Measurements from ENCODE around the gene RXFP4.
"Not testable (repeated sequence)": the region's sequence is repeated elsewhere in the genome, so short reads cannot be mapped to it uniquely, and the experiment has no call there.

RXFP4 gene

DNA sequence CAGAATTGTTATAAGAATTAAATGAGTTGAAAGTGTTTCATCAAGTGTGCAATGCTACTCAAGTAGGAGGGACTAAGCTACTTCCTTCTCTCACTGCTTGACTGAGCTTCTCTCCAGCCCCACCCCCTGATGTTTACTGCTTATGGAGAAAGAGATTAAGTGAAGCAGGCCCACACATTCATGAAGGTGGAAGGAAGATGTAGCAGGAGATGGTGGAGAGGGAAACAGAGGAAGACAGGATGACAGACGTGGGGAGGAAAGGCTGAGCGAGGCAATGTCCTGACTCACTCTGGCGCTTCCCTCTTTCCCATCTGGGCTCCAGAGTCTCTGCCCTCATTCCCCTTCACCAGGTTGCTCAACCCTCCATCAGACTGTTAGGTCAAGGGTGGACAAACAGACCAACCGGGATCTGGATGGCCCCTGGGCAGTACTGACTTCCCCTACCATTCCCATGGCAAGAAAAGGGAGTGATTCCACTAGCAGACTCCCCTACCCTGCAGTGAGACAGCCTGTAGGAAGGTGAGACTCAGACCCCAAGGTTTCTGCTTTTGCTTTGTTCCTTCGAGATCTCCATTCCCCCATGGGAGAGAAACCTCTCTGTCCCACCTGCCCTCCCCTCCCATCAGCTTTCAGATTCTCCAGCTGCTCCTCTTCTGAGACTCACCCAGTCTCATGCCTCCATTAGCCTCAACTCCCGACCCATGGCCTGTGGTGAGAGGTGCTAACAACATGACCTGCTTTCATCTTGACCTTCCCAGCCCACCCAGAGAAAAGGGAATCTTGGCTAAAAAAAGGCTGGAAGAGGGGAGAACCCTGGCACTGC lies 40.0 kb downstream of the RXFP4 start:
- peaks cover 40% of the 10 kb centered on the region for H3K4me1 ChIP-seq (ENCODE audit: insufficient read depth, low read length)
- H3K27ac ChIP-seq (ENCODE audit: low read depth, low read length), result no peak overlapping the region
- no peak overlapping the region for H3K4me3 ChIP-seq (ENCODE audit: low read length)
- no peak overlapping the region for H3K9ac ChIP-seq (ENCODE audit: low read depth, low read length)
- H3K27me3 ChIP-seq (ENCODE audit: insufficient read depth, low read length), result no peaks in the 10 kb centered on the region
- no peaks in the 10 kb centered on the region for H3K9me3 ChIP-seq (ENCODE audit: insufficient read depth, low read depth, low read length)
- no peaks in the 10 kb centered on the region for H3K36me3 ChIP-seq (ENCODE audit: insufficient read depth, low read length)
- WGBS, result 73% methylated on average over 6 of the region's 6 CpGs

DNA sequence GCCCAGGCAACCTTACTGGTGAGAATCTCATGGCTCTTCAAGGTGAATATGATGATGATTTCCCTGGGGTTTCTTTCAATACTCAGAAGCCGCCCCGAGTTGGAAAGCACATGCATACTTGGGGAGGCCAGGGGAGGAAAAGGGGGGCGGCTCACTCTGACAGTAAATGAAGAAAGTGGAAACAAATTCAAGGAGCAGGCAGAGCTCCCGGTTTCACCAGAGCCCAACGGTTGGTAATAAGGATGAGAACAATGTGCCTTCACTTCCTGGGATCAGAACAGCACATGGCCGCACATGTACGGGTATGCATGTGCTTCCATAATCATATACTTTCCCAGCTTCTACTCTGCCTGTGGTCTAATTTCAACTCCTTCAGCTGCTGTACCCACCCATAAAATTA lies 40.7 kb downstream of the RXFP4 start:
- no peak overlapping the region for H3K27ac ChIP-seq (ENCODE audit: low read depth, low read length)
- H3K9me3 ChIP-seq (ENCODE audit: insufficient read depth, low read depth, low read length), result no peaks in the 10 kb centered on the region
- no peak overlapping the region for H3K9ac ChIP-seq (ENCODE audit: low read depth, low read length)
- WGBS, result 87% methylated on average over 7 of the region's 7 CpGs
- no peaks in the 10 kb centered on the region for H3K27me3 ChIP-seq (ENCODE audit: insufficient read depth, low read length)
- no peak overlapping the region for H3K4me3 ChIP-seq (ENCODE audit: low read length)
- no peaks in the 10 kb centered on the region for H3K36me3 ChIP-seq (ENCODE audit: insufficient read depth, low read length)
- H3K4me1 ChIP-seq (ENCODE audit: insufficient read depth, low read length), result peaks cover 34% of the 10 kb centered on the region

DNA sequence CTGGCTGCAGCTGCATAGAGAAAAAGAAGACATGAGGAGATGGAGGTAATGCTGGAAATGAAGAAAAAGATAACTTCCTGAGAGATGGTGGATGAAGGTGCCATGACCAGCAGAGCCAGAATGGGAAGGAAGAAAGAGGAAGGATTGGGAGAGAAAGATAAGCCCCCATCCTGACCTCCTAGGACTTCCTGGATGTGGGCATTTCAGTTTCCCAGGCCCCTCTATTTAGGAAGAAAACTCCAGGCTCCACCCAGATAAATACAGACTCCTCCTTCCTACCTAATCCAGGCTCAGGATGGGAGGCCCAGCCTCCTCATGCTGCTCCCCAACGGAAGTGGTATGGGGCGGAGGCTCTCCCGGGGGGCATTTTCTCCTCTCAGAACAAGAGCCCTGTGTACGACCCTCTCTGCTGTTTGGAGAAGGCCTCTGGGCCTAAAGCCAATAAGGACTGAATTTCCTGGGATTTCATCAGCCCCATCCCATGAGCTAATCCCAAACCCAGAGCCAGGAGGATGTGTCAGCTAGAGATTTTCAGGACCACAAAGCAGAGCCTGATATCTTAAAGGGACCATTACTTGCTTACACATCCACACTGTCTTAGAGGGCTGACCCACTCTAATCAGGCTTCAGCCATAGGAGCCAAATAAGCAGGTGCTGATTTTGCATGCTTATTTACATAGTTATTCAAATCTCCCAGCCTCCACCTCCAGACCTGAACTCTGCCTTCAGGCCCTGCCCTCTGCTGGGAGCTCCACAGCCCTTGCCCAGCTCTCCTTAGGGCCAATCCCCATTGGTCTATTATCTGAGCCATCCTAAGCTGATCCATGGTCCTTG lies 42.0 kb downstream of the RXFP4 start:
- peak overlapping the region; percentile 15; the same call in 1 of the 2 replicates for H3K4me3 ChIP-seq (ENCODE audit: low read length)
- H3K36me3 ChIP-seq (ENCODE audit: insufficient read depth, low read length), result no peaks in the 10 kb centered on the region
- no peaks in the 10 kb centered on the region for H3K27me3 ChIP-seq (ENCODE audit: insufficient read depth, low read length)
- no peak overlapping the region for H3K27ac ChIP-seq (ENCODE audit: low read depth, low read length)
- no peak overlapping the region for H3K9ac ChIP-seq (ENCODE audit: low read depth, low read length)
- H3K9me3 ChIP-seq (ENCODE audit: insufficient read depth, low read depth, low read length), result no peaks in the 10 kb centered on the region
- H3K4me1 ChIP-seq (ENCODE audit: insufficient read depth, low read length), result peaks cover 34% of the 10 kb centered on the region
- 66% methylated on average over 4 of the region's 4 CpGs for WGBS

DNA sequence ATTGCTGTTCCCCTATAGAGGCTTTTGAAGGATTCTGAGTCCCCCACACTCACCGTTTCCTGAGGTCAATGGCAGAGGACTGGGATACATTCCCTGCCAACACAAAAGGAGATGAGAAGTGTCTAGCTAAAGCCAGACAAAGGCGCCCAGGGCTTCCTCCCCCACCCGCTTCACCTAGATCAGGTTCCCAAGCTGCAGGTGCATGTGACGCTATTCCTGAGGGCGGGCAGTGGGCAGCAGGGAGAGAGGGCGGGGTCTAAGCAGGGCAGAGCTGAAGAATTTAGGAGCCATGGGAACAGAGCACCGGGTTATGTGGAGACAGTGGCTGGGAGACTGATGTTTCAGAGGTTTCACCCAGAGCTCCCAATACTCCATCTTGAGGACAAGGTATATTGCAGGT lies 42.9 kb downstream of the RXFP4 start:
- 55% methylated on average over 7 of the region's 7 CpGs for WGBS
- no peaks in the 10 kb centered on the region for H3K36me3 ChIP-seq (ENCODE audit: insufficient read depth, low read length)
- peak overlapping the region; percentile 24; the same call in 1 of the 2 replicates for H3K27ac ChIP-seq (ENCODE audit: low read depth, low read length)
- H3K9ac ChIP-seq (ENCODE audit: low read depth, low read length), result peak overlapping the region; percentile 19; the same call in 1 of the 2 replicates
- H3K9me3 ChIP-seq (ENCODE audit: insufficient read depth, low read depth, low read length), result no peaks in the 10 kb centered on the region
- H3K4me1 ChIP-seq (ENCODE audit: insufficient read depth, low read length), result peaks cover 28% of the 10 kb centered on the region
- no peaks in the 10 kb centered on the region for H3K27me3 ChIP-seq (ENCODE audit: insufficient read depth, low read length)
- peak overlapping the region; percentile 15; the same call in 1 of the 2 replicates for H3K4me3 ChIP-seq (ENCODE audit: low read length)

DNA sequence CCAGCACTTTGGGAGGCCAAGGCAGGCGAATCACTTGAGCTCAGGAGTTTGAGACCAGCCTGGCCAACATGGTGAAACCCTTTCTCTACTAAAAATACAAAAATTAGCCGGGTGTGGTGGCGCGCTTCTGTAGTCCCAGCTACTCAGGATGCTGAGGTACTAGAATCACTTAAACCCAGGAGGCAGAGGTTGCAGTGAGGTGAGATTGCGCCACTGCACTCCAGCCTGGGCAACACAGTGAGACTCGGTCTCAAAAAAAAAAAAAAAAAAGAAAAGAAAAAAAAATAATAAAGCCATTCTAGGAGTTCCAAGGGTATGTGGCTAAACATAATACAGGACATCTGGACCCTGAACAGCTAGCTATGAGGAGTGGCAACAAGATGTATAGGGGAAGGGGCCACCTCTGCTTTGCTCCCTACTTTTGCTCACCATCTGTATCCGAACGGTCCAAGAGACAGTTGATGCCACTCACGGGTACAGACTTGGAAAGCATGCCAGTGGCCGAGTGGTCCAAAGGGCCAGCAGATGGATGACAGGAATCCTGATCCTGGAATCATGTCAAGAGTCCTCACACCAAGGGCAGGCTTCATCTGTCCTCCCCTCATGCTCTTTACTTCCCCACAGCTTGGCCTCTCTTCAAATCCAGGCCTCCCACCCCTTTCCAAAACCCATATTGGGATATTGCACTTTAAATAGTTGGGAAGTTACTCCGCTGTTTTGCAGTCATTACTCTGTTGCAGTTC lies 43.6 kb downstream of the RXFP4 start:
- 94% methylated on average over 11 of the region's 11 CpGs for WGBS
- H3K27ac ChIP-seq (ENCODE audit: low read depth, low read length); H3K27me3 ChIP-seq (ENCODE audit: insufficient read depth, low read length); H3K4me3 ChIP-seq (ENCODE audit: low read length); H3K9me3 ChIP-seq (ENCODE audit: insufficient read depth, low read depth, low read length); H3K9ac ChIP-seq (ENCODE audit: low read depth, low read length); H3K36me3 ChIP-seq (ENCODE audit: insufficient read depth, low read length): not testable (repeated sequence)
- peaks cover 21% of the 10 kb centered on the region for H3K4me1 ChIP-seq (ENCODE audit: insufficient read depth, low read length)

DNA sequence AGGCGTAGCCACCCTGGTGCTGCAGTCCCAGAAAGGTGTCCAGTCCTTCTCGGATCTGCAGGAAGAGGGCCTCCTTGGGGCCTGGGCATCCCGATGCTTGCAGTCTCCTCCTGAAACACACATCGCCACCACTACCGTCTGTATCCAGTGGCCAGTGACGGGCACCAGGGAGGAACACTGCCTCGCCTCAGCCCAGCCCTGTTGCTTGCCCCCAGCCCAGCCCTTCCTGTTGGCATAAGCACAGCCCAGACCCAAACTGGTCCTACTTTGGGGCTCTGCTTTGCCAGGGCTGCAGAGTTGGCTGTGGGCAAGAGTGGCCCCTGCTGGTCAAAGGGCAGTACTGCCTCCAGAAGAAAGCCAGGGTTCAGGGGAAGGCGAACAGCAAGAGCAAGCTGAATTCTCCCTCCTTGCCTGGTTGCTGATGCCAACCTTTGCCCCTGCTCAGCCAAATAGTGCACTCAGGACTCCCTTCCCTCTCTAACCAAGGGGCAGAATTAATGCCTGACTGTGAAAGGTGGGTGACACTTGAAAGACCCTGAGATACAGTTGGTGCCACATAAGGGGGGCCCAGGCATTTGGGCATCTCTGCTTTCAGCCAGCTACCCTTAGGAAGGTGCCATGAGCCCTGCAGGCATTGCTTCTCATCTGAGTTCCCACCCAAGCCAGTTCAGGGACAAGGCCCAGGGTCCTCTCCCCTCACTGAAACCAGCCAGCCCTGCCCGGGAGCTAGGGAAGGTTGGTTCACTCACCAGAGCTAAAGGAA lies 48.0 kb downstream of the RXFP4 start:
- H3K9ac ChIP-seq (ENCODE audit: low read depth, low read length), result no peak overlapping the region
- no peaks in the 10 kb centered on the region for H3K9me3 ChIP-seq (ENCODE audit: insufficient read depth, low read depth, low read length)
- 57% methylated on average over 9 of the region's 9 CpGs for WGBS
- 0 out of 2 replicates have a peak, but pooled peaks cover 3% of the 10 kb centered on the region for H3K4me1 ChIP-seq (ENCODE audit: insufficient read depth, low read length)
- no peaks in the 10 kb centered on the region for H3K36me3 ChIP-seq (ENCODE audit: insufficient read depth, low read length)
- no peak overlapping the region for H3K27ac ChIP-seq (ENCODE audit: low read depth, low read length)
- H3K4me3 ChIP-seq (ENCODE audit: low read length), result no peak overlapping the region
- H3K27me3 ChIP-seq (ENCODE audit: insufficient read depth, low read length), result no peaks in the 10 kb centered on the region

DNA sequence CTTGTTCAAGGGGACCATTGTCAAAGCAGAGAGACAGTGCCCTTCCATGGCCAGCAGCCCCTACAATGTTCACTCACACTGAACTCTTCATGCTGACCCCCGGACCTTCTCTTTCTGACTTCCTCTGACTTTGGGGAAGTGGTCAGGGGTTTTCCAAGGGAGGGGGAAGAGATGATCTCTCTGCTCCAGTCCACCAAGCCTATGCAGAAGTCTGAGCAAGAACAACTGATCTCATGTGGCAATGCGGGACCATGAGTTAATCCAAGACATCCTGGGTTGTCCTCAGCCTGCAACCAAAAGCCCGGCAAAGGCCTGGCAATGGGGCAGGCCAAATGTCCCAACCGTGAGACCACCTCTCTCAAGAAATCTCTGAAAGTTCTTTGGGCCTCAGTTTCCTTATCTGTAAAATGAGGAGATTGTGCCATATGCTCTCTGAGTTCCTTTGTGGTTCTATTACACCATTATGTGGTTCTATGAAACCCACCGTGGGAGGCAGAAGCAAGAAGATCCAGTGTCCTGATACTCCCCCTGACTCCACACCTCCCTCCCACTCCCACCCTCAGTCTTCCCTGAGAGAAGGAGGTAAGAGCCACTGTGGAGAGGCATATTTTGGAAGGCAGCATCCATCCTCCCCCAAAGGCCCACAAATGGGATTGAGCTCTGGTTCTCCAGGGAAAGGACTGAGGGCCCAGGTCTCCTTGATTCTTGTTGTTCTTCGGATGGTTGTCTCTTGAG lies 48.7 kb downstream of the RXFP4 start:
- H3K27ac ChIP-seq (ENCODE audit: low read depth, low read length), result no peak overlapping the region

More for the DNA sequence above, 48.7 kb downstream of the RXFP4 start:
- no peaks in the 10 kb centered on the region for H3K36me3 ChIP-seq (ENCODE audit: insufficient read depth, low read length)
- H3K9me3 ChIP-seq (ENCODE audit: insufficient read depth, low read depth, low read length), result no peaks in the 10 kb centered on the region
- H3K4me3 ChIP-seq (ENCODE audit: low read length), result no peak overlapping the region
- no peaks in the 10 kb centered on the region for H3K27me3 ChIP-seq (ENCODE audit: insufficient read depth, low read length)
- WGBS, result 94% methylated on average over 6 of the region's 6 CpGs
- H3K9ac ChIP-seq (ENCODE audit: low read depth, low read length), result no peak overlapping the region
- no peaks in the 10 kb centered on the region for H3K4me1 ChIP-seq (ENCODE audit: insufficient read depth, low read length)
